GM23338 (cell line): Measurements from ENCODE around the gene CYRIA. TPM values are rescaled to one million over a fixed set of nuclear protein-coding genes. Genes with fewer than 3 reads are reported as not detected.

Experiments used
- ATAC-seq: fragments of 200-7000 bp; cut with Tn5 transposase; 3 replicates; pipeline ENCODE4 v1.9.1; 2020
- DNase-seq: peaks from one replicate; pipeline ENCODE4 v3.0.0-alpha.2; 2015; ENCODE audit warnings: low spot score
- H2AFZ ChIP-seq: fragments of 200-600 bp; sonication (generic); 2 replicates; pipeline ENCODE4 v1.8.0; 2016; ENCODE audit warnings: antibody characterized with exemption, mild to moderate bottlenecking, moderate library complexity
- H3F3A ChIP-seq: fragments of 200-600 bp; sonication (generic); replicated peaks from 2 replicates; pipeline ENCODE4 v1.8.0; 2017; ENCODE audit warnings: antibody characterized with exemption, mixed run types, low read depth
- H3K27ac ChIP-seq: fragments of 200-600 bp; sonication (generic); 2 replicates; pipeline ENCODE4 v1.6.1; 2016; ENCODE audit warnings: low read depth
- H3K27me3 ChIP-seq: fragments of 200-600 bp; sonication (generic); 2 replicates; pipeline ENCODE4 v1.8.0; 2016; ENCODE audit warnings: mild to moderate bottlenecking, mixed run types, moderate library complexity; ENCODE audit not compliant: insufficient read depth
- H3K36me3 ChIP-seq: fragments of 200-600 bp; sonication (generic); 2 replicates; pipeline ENCODE4 v1.8.0; 2016; ENCODE audit warnings: mild to moderate bottlenecking; ENCODE audit not compliant: insufficient read depth
- H3K4me1 ChIP-seq: fragments of 200-600 bp; sonication (generic); 2 replicates; pipeline ENCODE4 v1.8.0; 2016; ENCODE audit warnings: mild to moderate bottlenecking, moderate library complexity; ENCODE audit not compliant: insufficient read depth
- H3K4me2 ChIP-seq: fragments of 200-600 bp; sonication (generic); 2 replicates; pipeline ENCODE4 v1.7.1; 2017; ENCODE audit warnings: mixed run types
- H3K4me3 ChIP-seq: fragments of 200-600 bp; sonication (generic); 2 replicates; pipeline ENCODE4 v1.6.1; 2016; ENCODE audit warnings: mixed run types
- H3K79me2 ChIP-seq: fragments of 200-600 bp; sonication (generic); replicated peaks from 2 replicates; pipeline ENCODE4 v1.8.0; 2017; ENCODE audit warnings: mild to moderate bottlenecking; ENCODE audit not compliant: insufficient read depth
- H3K9me2 ChIP-seq: fragments of 200-600 bp; sonication (generic); 2 replicates; pipeline ENCODE4 v1.8.0; 2017; ENCODE audit not compliant: insufficient read depth
- H4K20me1 ChIP-seq: fragments of 200-600 bp; sonication (generic); replicated peaks from 2 replicates; pipeline ENCODE4 v1.8.0; 2017; ENCODE audit warnings: mild to moderate bottlenecking; ENCODE audit not compliant: insufficient read depth
- H3K27ac Mint-ChIP-seq: 2 replicates; pipeline ENCODE4 v1.8.0; 2020; ENCODE audit warnings: inconsistent platforms, mild to moderate bottlenecking, moderate library complexity, mixed read lengths
- H3K27me3 Mint-ChIP-seq: 3 replicates; pipeline ENCODE4 v1.8.0; 2022; ENCODE audit warnings: low read depth, mild to moderate bottlenecking, moderate library complexity, mixed read lengths, inconsistent platforms; ENCODE audit not compliant: insufficient read depth, poor library complexity
- H3K36me3 Mint-ChIP-seq: 3 replicates; pipeline ENCODE4 v1.8.0; 2021; ENCODE audit warnings: low read depth, mild to moderate bottlenecking, inconsistent platforms, moderate library complexity, mixed read lengths
- H3K4me1 Mint-ChIP-seq: 3 replicates; pipeline ENCODE4 v1.8.0; 2020; ENCODE audit warnings: mild to moderate bottlenecking, inconsistent platforms, mixed read lengths
- H3K4me3 Mint-ChIP-seq: 3 replicates; pipeline ENCODE4 v1.8.0; 2021; ENCODE audit warnings: moderate library complexity, mild to moderate bottlenecking, inconsistent platforms, mixed read lengths
- H3K9me3 Mint-ChIP-seq: 3 replicates; pipeline ENCODE4 v1.8.0; 2020; ENCODE audit warnings: moderate library complexity, mild to moderate bottlenecking, inconsistent platforms, mixed read lengths
- CREB1 ChIP-seq: fragments of 250-450 bp; sonication (Bioruptor Pico); IDR thresholded peaks from 2 replicates; pipeline ENCODE4 v1.5.0; 2020; ENCODE audit warnings: low read depth, mild to moderate bottlenecking, moderate library complexity
- CTCF ChIP-seq, 2 experiments: fragments of 200-600 bp in 1 of 2; sonication (generic) in 1 of 2; conservative IDR thresholded peaks; 2 replicates each; pipeline versions ENCODE4 v1.5.1 to v1.6.1; 2016 to 2017; ENCODE audit warnings: antibody characterized with exemption in 2 of 2, low read depth in 2 of 2, mild to moderate bottlenecking in 2 of 2, moderate library complexity in 1 of 2
- ETS1 ChIP-seq: IDR thresholded peaks from 2 replicates; pipeline ENCODE4 v1.6.1; 2016; ENCODE audit warnings: antibody characterized with exemption
- EZH2 ChIP-seq: fragments of 200-600 bp; sonication (generic); IDR thresholded peaks from one replicate; pipeline ENCODE4 v1.8.0; 2017; ENCODE audit warnings: antibody characterized with exemption, mild to moderate bottlenecking, low read depth; ENCODE audit not compliant: unreplicated experiment
- EZH2phosphoT487 ChIP-seq: fragments of 200-600 bp; sonication (generic); IDR thresholded peaks from one replicate; pipeline ENCODE4 v1.8.1; 2018; ENCODE audit warnings: antibody characterized with exemption; ENCODE audit not compliant: unreplicated experiment
- JUNB ChIP-seq: IDR thresholded peaks from one replicate; pipeline ENCODE4 v1.6.1; 2016; ENCODE audit warnings: antibody characterized with exemption; ENCODE audit not compliant: unreplicated experiment
- NANOG ChIP-seq: IDR thresholded peaks from 2 replicates; pipeline ENCODE4 v1.6.1; 2016; ENCODE audit warnings: antibody characterized with exemption, borderline replicate concordance
- POLR2AphosphoS5 ChIP-seq: IDR thresholded peaks from 2 replicates; pipeline ENCODE4 v1.6.1; 2016; ENCODE audit warnings: antibody characterized with exemption, low read depth
- REST ChIP-seq: IDR thresholded peaks from one replicate; pipeline ENCODE4 v1.6.1; 2018; ENCODE audit warnings: antibody characterized with exemption; ENCODE audit not compliant: unreplicated experiment
- STAT1 ChIP-seq: IDR thresholded peaks from one replicate; pipeline ENCODE4 v1.6.1; 2016; ENCODE audit warnings: antibody characterized with exemption; ENCODE audit not compliant: unreplicated experiment
- ZNF114 ChIP-seq: fragments of 250-450 bp; sonication (Bioruptor Pico); IDR thresholded peaks from 2 replicates; pipeline ENCODE4 v1.5.0; 2020; ENCODE audit warnings: mild to moderate bottlenecking, moderate library complexity
- ZNF331 ChIP-seq: fragments of 250-450 bp; sonication (Bioruptor Pico); IDR thresholded peaks from 2 replicates; pipeline ENCODE4 v1.5.0; 2020; ENCODE audit warnings: low read depth, mild to moderate bottlenecking, moderate library complexity
- ZNF462 ChIP-seq: fragments of 250-450 bp; sonication (Bioruptor Pico); IDR thresholded peaks from 2 replicates; pipeline ENCODE4 v1.5.0; 2020; ENCODE audit warnings: mild to moderate bottlenecking, moderate library complexity
- polyA plus RNA-seq: library from polyadenylated mRNA; unstranded; fragments of >200 nt; fragmentation: Nextera tagmentation; extraction: Ambion mirVana; gene quantifications from 2 replicates; pipeline ENCODE4 v1.2.1, GENCODE V29; 2016
- total RNA-seq: library from RNA; depleted of rRNA; stranded (reverse); fragments of >200 nt; shearing (Covaris generic); gene quantifications from 2 replicates; pipeline ENCODE4 v1.2.3, GENCODE V29; 2014

The CYRIA gene
- total and polyA plus RNA-seq, 2 experiments from 2014 or later = 3.0 to 5.3 TPM

- Histone ChIP-seq H3K36me3 (no peaks in the 10 kb centered on the region), H3K4me1 (peaks cover 2% of the 10 kb centered on the region), H3K9me2 (peaks cover 3% of the 10 kb centered on the region; the same call in 1 of the 2 replicates), H3K79me2 (no peaks in the 10 kb centered on the region), H4K20me1 (no peaks in the 10 kb centered on the region), H3K4me2 (no peak overlapping the region), H2AFZ (no peak overlapping the region), H3K4me3 (no peak overlapping the region), H3K27ac (no peak overlapping the region), H3K27me3 (no peaks in the 10 kb centered on the region), H3F3A (no peaks in the 10 kb centered on the region)
- no peaks in the 10 kb centered on the region for H3K9me3 Mint-ChIP-seq
- no peak overlapping the region for H3K4me3 Mint-ChIP-seq
- TF ChIP-seq ZNF114 (no peak), EZH2 (no peak), POLR2AphosphoS5 (no peak), CTCF (conservative IDR thresholded peaks at IDR 0.05; ENCODE audit: low read depth in 2 of 2) (no peak), ZNF462 (CRISPR knock-in tag) (no peak), ZNF331 (CRISPR knock-in tag) (no peak), JUNB (no peak), CREB1 (no peak), EZH2phosphoT487 (no peak), ETS1 (no peak), REST (no peak), STAT1 (no peak), NANOG (no peak)
- H3K4me1 Mint-ChIP-seq = peaks cover 14% of the 10 kb centered on the region
- H3K36me3 Mint-ChIP-seq = no peaks in the 10 kb centered on the region
- DNase-seq = no peak
- peaks cover 2% of the 10 kb centered on the region for H3K27me3 Mint-ChIP-seq
- H3K27ac Mint-ChIP-seq = no peak overlapping the region
- ATAC-seq = no peak
Measured at GRCh38 chr2:16619576-16620245, 45.9 kb downstream of the CYRIA start.
